CD14-positive monocyte (primary cell): ENCODE measurements around the gene TAF13. TPM values are rescaled to one million over a fixed set of nuclear protein-coding genes. Genes with fewer than 3 reads are reported as not detected.

Experiments
- DNase-seq, 3 donors: peaks; one replicate each; pipeline ENCODE4 v3.0.0-alpha.2; 2011 to 2022
- H2AFZ ChIP-seq: 2 replicates; pipeline ENCODE4 v1.6.0; 2012; ENCODE audit warnings: mild to moderate bottlenecking, low read depth, low read length, inconsistent platforms; ENCODE audit not compliant: insufficient read depth, poor library complexity, severe bottlenecking
- H3K27ac ChIP-seq, 2 donors: 1 replicate in 1 of 2; 2 replicates in 1 of 2; pipeline ENCODE4 v1.5.1; 2012 to 2013; ENCODE audit warnings: low read length in 2 of 2, control low read depth in 1 of 2, inconsistent platforms in 1 of 2, low read depth in 1 of 2, mild to moderate bottlenecking in 1 of 2
- H3K27me3 ChIP-seq, 2 donors: one replicate each; pipeline versions ENCODE4 v1.6.0 to v1.6.1; 2011 to 2013; ENCODE audit warnings: low read length in 2 of 2; ENCODE audit not compliant: control insufficient read depth in 2 of 2, insufficient read depth in 2 of 2
- H3K36me3 ChIP-seq, 2 donors: replicated peaks in 1 of 2; 1 replicate in 1 of 2; 2 replicates in 1 of 2; pipeline versions ENCODE4 v1.5.1 to v1.6.1; 2012 to 2013; ENCODE audit warnings: low read length in 2 of 2, control low read depth in 1 of 2, inconsistent platforms in 1 of 2, mild to moderate bottlenecking in 1 of 2; ENCODE audit not compliant: insufficient read depth in 2 of 2, control insufficient read depth in 1 of 2
- H3K4me1 ChIP-seq, 2 donors: 1 replicate in 1 of 2; 2 replicates in 1 of 2; pipeline versions ENCODE4 v1.5.1 to v1.6.1; 2012 to 2013; ENCODE audit warnings: low read length in 2 of 2, control low read depth in 1 of 2, inconsistent platforms in 1 of 2, mild to moderate bottlenecking in 1 of 2, moderate library complexity in 1 of 2; ENCODE audit not compliant: insufficient read depth in 2 of 2, control insufficient read depth in 1 of 2
- H3K4me2 ChIP-seq: replicated peaks from 2 replicates; pipeline ENCODE3; 2012; ENCODE audit warnings: low read length, moderate library complexity, mild to moderate bottlenecking; ENCODE audit not compliant: poor library complexity, severe bottlenecking; ENCODE audit errors: extremely low read depth
- H3K4me3 ChIP-seq, 3 experiments: fragments of 200-600 bp in 1 of 3; sonication (generic) in 1 of 3; replicated peaks in 1 of 3; 1 replicate in 2 of 3; 2 replicates in 1 of 3; pipeline ENCODE4 v1.5.1; 2011 to 2013; ENCODE audit warnings: low read length in 3 of 3, mild to moderate bottlenecking in 3 of 3, control low read depth in 2 of 3, low read depth in 2 of 3, inconsistent platforms in 1 of 3, moderate library complexity in 1 of 3
- H3K79me2 ChIP-seq: 2 replicates; pipeline ENCODE4 v1.6.0; 2012; ENCODE audit warnings: mild to moderate bottlenecking, control low read depth, inconsistent platforms, low read length, moderate library complexity; ENCODE audit not compliant: insufficient read depth
- H3K9ac ChIP-seq: 2 replicates; pipeline ENCODE4 v1.6.0; 2017; ENCODE audit warnings: low read length, mild to moderate bottlenecking; ENCODE audit not compliant: insufficient read depth, poor library complexity, severe bottlenecking
- H3K9me3 ChIP-seq, 2 donors: replicated peaks in 1 of 2; 1 replicate in 1 of 2; 2 replicates in 1 of 2; pipeline versions ENCODE4 v1.5.1 to v1.6.1; 2012 to 2013; ENCODE audit warnings: low read length in 2 of 2, control low read depth in 1 of 2; ENCODE audit not compliant: control insufficient read depth in 1 of 2, insufficient read depth in 1 of 2
- H4K20me1 ChIP-seq: 2 replicates; pipeline ENCODE4 v1.6.0; 2012; ENCODE audit warnings: mild to moderate bottlenecking, low read length, control low read depth, moderate library complexity; ENCODE audit not compliant: insufficient read depth
- H3K27ac Mint-ChIP-seq, 7 donors: one replicate each; pipeline ENCODE4 v1.8.0; 2020; ENCODE audit warnings: mild to moderate bottlenecking in 7 of 7, mixed read lengths in 7 of 7, moderate library complexity in 6 of 7, inconsistent platforms in 2 of 7
- H3K27me3 Mint-ChIP-seq, 3 donors: one replicate each; pipeline ENCODE4 v1.8.0; 2021 to 2022; ENCODE audit warnings: low read depth in 3 of 3, mild to moderate bottlenecking in 3 of 3, mixed read lengths in 3 of 3, moderate library complexity in 3 of 3, inconsistent platforms in 1 of 3
- H3K36me3 Mint-ChIP-seq, 2 donors: one replicate each; pipeline ENCODE4 v1.8.0; 2020; ENCODE audit warnings: mixed read lengths in 2 of 2, inconsistent platforms in 1 of 2, mild to moderate bottlenecking in 1 of 2
- H3K4me1 Mint-ChIP-seq: one replicate; pipeline ENCODE4 v1.8.0; 2020; ENCODE audit warnings: mild to moderate bottlenecking, mixed read lengths
- H3K4me3 Mint-ChIP-seq, 2 donors: one replicate each; pipeline ENCODE4 v1.8.0; 2020; ENCODE audit warnings: mild to moderate bottlenecking in 2 of 2, mixed read lengths in 2 of 2, moderate library complexity in 1 of 2
- H3K9me3 Mint-ChIP-seq, 7 donors: one replicate each; pipeline ENCODE4 v1.8.0; 2020 to 2022; ENCODE audit warnings: mixed read lengths in 7 of 7, mild to moderate bottlenecking in 6 of 7, moderate library complexity in 6 of 7, inconsistent platforms in 2 of 7
- WGBS: methylation state at CpG from one replicate; pipeline ENCODE4 v1.1.5; 2013; ENCODE audit warnings: missing lambda C conversion rate; ENCODE audit not compliant: insufficient coverage; 5-methylcytosine and 5-hydroxymethylcytosine counted together
- intact Hi-C, 2 donors: fragments of 100-400 bp; cut with micrococcal nuclease; formaldehyde crosslinking; loops; one replicate each; pipeline versions ENCODE4 v1.15.0 to v1.15.1; 2023
- polyA plus RNA-seq, 3 donors: library from polyadenylated mRNA; depleted of rRNA in 1 of 3; unstranded in 2 of 3; stranded (reverse) in 1 of 3; fragments of 300-500 nt in 2 of 3; fragments of >200 nt in 1 of 3; fragmentation: Illumina TruSeq in 2 of 3; gene quantifications; 1 replicate in 2 of 3; 2 replicates in 1 of 3; pipeline ENCODE4 v1.2.3, GENCODE V29; 2012 to 2021
- TF ChIP-seq, protein P1 (sequence below): fragments of 200-600 bp; IDR thresholded peaks from one replicate; pipeline ENCODE4 v1.8.0; 2022; ENCODE audit warnings: antibody characterized with exemption, mild to moderate bottlenecking

TAF13 gene
- polyA plus RNA-seq, 3 donors = 1.2 to 17.7 (median 5.2) TPM

- H3K9ac ChIP-seq = no peak overlapping the region
- no peak overlapping the region for H3K27ac Mint-ChIP-seq
Measured at GRCh38 chr1:109080441-109081082, 4.8 kb upstream of the TAF13 start.

DNA sequence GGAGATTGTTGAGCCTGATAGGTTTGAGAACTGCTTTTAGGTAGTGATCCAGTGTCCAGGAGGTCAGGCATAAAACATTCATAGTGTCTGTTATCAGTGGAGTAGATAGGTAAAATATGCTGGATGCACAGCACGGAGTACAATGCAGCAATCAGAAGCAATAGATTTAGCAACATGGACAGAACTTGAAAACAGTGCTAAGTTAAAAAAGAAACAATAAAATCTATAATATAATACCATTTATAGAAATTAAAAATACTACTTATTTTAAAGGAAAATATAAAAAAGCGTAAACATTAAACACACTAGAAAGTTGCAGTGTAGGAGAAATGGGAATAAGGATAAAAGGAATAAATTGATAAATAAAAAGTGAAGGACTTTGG is 3.4 kb upstream of the TAF13 start:
- Histone ChIP-seq H3K27ac (no peak overlapping the region), H3K27me3 (no peaks in the 10 kb centered on the region), H3K4me3 (no peak overlapping the region), H3K4me1 (peaks cover 13 to 19% of the 10 kb centered on the region in 2 donors), H2AFZ (no peak overlapping the region), H3K79me2 (peaks cover 15% of the 10 kb centered on the region), H4K20me1 (no peaks in the 10 kb centered on the region), H3K4me2 (no peak overlapping the region), H3K9me3 (no peaks in the 10 kb centered on the region), H3K9ac (no peak overlapping the region), H3K36me3 (no peaks in the 10 kb centered on the region)
- Mint-ChIP-seq H3K4me3 (no peak overlapping the region), H3K36me3 (peaks cover 1 to 2% of the 10 kb centered on the region in 2 donors), H3K27ac (no peak overlapping the region), H3K9me3 (peaks cover 0 to 2% (median 0%) of the 10 kb centered on the region in 7 donors), H3K27me3 (peaks cover 0 to 3% (median 3%) of the 10 kb centered on the region in 3 donors), H3K4me1 (peaks cover 13% of the 10 kb centered on the region)
- intact Hi-C loops = no loop called here
- WGBS = no CpG with 5 or more reads among the region's 2 CpGs
- DNase-seq = no peak
- TF ChIP-seq, protein P1, sequence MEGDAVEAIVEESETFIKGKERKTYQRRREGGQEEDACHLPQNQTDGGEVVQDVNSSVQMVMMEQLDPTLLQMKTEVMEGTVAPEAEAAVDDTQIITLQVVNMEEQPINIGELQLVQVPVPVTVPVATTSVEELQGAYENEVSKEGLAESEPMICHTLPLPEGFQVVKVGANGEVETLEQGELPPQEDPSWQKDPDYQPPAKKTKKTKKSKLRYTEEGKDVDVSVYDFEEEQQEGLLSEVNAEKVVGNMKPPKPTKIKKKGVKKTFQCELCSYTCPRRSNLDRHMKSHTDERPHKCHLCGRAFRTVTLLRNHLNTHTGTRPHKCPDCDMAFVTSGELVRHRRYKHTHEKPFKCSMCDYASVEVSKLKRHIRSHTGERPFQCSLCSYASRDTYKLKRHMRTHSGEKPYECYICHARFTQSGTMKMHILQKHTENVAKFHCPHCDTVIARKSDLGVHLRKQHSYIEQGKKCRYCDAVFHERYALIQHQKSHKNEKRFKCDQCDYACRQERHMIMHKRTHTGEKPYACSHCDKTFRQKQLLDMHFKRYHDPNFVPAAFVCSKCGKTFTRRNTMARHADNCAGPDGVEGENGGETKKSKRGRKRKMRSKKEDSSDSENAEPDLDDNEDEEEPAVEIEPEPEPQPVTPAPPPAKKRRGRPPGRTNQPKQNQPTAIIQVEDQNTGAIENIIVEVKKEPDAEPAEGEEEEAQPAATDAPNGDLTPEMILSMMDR = no peak

More at GRCh38 chr1:109080441-109081082, 4.8 kb upstream of the TAF13 start:
- peaks cover 2% of the 10 kb centered on the region for H3K79me2 ChIP-seq
- TF ChIP-seq, protein P1 = no peak
- no peaks in the 10 kb centered on the region for H3K27me3 ChIP-seq
- DNase-seq = no peak
- H3K4me3 ChIP-seq = no peak overlapping the region
- Mint-ChIP-seq H3K9me3 (no peaks in the 10 kb centered on the region), H3K27me3 (peaks cover 0 to 3% (median 3%) of the 10 kb centered on the region in 3 donors), H3K36me3 (no peaks in the 10 kb centered on the region), H3K4me1 (peaks cover 6% of the 10 kb centered on the region), H3K4me3 (no peak overlapping the region)
- peaks cover 6 to 8% of the 10 kb centered on the region in 2 donors for H3K4me1 ChIP-seq
- no peaks in the 10 kb centered on the region for H3K36me3 ChIP-seq
- no peak overlapping the region for H3K27ac ChIP-seq
- no peak overlapping the region for H3K4me2 ChIP-seq
- whole genome bisulfite sequencing = 93% methylated on average over 2 of the region's 5 CpGs
- no peak overlapping the region for H2AFZ ChIP-seq
- no peaks in the 10 kb centered on the region for H3K9me3 ChIP-seq
- no peaks in the 10 kb centered on the region for H4K20me1 ChIP-seq
- intact Hi-C loops = no loop called here
